Muscle of arm (tissue), 12 donors: ENCODE data around the gene CCNL1. TPM values are rescaled to one million over a fixed set of nuclear protein-coding genes. Genes with fewer than 3 reads are reported as not detected.
"Not testable (repeated sequence)": the region's sequence is repeated elsewhere in the genome, so short reads cannot be mapped to it uniquely, and the experiment has no call there.

Experiments used
- DNase-seq: peaks from one replicate; pipeline ENCODE4 v3.0.0-alpha.2; 2013
- polyA plus RNA-seq, 12 donors: library from polyadenylated mRNA; unstranded; fragments of 120-200 nt; gene quantifications; one replicate each; pipeline ENCODE4 v1.2.1, GENCODE V29; 2013; ENCODE audit not compliant: insufficient read length in 12 of 12

CCNL1 gene
- polyA plus RNA-seq, 12 donors: 60.2 to 188 (median 97.6) TPM; not detected in 1

- peak; percentile 100 for DNase-seq
Observed at GRCh38 chr3:157174649-157175498, 14.9 kb upstream of the CCNL1 start.

- no peak for DNase-seq
Observed at GRCh38 chr3:157174290-157174648, 14.3 kb upstream of the CCNL1 start.

DNA sequence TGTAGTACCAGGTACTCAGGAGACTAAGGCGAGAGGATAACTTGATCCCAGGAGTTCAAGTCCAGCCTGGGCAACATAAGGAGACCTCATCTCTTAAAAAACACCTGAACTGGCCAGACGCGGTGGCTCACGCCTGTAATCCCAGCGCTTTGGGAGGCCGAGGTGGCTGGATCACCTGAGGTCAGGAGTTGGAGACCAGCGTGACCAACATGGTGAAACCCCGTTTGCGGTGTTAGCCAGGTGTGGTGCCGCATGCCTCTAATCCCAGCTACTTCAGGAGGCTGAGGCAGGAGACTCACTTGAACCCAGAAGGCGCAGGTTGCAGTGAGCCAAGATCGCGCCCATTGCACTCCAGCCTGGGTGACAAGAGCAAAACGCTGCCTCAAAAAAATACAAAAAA lies 13.4 kb upstream of the CCNL1 start:
- DNase-seq: not testable (repeated sequence)

DNA sequence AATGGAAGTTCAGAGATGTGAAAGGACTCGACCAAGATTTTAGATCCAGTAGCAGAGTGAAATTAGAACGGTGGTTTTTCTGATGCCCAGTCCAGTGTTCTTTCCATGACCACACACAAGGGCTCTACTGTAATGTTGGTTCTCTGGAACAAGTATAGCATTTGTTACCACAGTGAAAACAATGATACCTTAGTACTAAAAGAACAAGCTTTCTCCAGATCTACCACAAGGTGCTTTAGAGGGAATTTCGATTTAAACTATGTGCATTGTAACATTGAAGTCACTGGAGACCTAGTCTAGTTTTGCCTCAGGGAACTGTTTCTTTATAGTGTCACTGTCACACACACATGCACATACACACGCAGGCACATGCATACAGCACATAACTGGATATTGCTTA lies 12.8 kb upstream of the CCNL1 start:
- DNase-seq: no peak

- no peak for DNase-seq
Observed at GRCh38 chr3:157170861-157171260, 10.9 kb upstream of the CCNL1 start.

DNA sequence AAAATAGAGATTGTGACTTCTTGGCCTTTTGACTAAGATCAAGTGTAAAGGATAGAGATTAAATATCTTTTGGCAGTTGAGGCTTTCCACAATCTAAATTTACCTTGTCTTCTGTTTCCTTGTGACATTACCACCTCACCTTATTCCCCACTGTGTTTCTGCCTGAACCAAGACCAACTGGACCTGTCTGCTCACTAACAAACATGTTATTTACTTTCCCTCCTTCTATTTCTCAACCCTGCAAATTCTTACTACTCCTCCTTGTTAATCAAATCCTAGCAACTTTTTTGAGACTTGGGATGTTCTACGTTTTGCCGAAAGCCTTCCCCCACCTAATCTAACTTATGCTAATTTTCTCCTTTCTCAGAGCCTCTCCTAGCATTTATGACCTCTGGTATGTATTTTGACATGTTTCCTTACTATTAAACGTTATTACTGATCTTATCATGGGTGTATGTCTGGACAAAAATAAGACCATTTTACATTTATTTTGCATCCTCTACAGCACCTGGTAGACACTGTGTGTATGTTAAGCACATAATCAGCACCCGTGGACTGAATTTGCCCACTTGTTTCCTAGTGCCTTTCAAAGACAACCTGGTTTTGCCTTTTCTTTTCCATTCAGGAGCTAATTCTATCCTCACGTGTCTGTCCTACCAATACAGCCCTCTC lies 7.6 kb upstream of the CCNL1 start:
- no peak for DNase-seq

- no peak for DNase-seq
Observed at GRCh38 chr3:157166561-157166960, 6.6 kb upstream of the CCNL1 start.

DNA sequence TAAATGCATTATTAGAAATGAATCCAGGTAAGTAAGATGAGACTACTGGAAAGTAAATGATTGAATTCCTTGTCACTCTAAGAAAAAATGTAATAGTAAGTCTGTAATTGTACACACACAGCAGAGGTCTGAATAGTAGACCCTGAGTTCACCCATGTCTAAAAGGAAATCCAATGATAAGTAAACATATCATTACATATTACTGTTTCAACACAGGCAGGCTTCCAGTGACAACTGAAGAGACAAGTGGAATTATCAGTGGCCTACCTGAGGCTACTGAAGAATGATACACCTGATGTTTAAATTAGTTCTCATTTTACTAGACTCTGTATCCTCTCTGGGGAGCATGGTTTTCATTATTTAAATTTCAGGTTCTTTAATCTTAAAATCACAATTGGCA lies 6.2 kb upstream of the CCNL1 start:
- DNase-seq: no peak

DNA sequence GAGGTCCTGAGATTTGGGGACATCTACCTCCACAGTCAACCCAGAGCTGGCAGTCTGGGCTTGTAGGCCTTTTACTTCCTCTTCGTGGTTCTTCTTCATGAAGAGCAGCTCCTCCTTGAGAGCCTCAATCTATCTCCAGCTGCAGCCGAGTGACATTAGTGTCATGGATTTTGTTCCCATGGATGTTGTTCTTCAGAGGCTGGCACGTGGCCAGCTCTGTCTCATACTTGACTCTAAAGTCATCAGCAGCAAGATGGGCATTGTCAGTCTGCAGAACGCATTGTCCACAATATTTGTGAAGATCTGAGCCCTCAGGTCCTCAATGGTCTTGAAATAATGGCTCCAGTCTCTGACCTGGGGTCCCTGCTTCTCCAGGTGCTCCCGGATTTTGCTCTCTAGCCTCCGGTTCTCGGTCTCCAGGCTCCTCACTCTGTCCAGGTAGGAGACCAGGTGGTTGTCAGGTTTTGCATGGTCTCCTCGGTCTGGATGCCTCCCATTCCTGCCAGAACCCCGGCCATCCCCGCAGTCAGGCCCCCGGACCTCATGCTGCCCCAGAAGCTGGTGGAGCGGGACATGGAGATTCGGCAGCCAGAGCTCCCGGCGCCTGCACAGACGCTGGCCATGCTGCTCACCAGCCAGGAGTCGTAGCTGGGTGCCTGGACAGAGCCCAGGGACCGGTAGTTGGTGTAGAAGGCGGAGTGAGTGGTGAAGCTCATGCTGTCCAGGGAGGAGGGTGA lies 3.4 kb upstream of the CCNL1 start:
- no peak for DNase-seq

- not testable (repeated sequence) for DNase-seq
Observed at GRCh38 chr3:157162620-157163019, 2.7 kb upstream of the CCNL1 start.

GRCh38 chr3:157160658-157161424 lies 894 bp upstream of the CCNL1 start:
- peak; percentile 86 for DNase-seq

DNA sequence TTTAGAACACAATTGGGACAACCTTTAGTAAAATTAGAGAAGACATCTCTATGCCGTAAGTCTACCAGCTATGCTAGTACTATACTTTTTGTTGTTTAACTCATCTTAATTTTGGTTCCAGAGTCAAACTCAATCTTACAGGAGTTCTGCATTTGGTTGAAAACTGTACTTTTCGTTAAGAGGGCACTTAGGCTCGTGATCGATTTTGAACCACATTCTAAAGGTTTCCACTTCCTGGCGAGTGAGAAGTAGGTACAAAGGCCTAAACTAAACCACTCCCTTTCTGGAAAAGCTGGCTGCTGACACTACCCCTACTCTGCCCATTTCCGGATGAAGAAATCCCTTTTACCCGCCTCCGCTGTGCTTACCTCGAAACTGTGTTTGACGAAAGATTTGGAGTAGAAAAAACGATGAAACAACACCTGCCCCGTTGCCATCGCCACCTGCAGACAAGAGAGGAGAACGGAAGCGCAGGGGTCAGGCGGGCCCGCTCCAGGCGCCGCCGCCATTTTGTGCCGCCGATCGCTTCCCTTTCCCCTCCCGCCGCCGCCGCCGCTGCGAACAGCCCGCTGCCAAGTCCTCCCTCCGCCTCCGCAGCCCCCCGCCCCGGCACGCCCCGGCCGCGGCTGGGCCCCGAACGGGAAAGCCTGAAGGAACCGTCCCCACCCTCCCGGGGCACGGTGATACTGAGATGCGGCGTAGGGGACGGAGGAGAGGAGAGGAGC lies 748 bp downstream of the CCNL1 start:
- peak; percentile 55 for DNase-seq

DNA sequence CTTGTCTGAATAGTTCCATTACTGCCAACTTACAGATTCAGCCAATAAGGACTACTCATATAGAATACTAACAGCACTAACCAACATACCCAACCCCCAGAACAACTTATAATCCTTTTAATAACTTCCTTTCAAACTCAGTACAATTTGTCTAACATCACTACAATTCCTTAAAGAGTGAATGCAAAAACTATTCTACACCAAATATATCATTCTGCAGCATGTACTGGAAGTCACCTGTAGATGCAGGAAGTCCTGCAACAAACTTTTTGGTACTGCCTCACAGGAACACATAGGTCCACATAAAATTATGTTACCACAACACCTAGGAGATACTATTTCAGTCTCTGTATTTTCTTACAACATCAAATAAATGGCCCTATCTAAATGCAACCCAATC lies 2.1 kb downstream of the CCNL1 start:
- no peak for DNase-seq

DNA sequence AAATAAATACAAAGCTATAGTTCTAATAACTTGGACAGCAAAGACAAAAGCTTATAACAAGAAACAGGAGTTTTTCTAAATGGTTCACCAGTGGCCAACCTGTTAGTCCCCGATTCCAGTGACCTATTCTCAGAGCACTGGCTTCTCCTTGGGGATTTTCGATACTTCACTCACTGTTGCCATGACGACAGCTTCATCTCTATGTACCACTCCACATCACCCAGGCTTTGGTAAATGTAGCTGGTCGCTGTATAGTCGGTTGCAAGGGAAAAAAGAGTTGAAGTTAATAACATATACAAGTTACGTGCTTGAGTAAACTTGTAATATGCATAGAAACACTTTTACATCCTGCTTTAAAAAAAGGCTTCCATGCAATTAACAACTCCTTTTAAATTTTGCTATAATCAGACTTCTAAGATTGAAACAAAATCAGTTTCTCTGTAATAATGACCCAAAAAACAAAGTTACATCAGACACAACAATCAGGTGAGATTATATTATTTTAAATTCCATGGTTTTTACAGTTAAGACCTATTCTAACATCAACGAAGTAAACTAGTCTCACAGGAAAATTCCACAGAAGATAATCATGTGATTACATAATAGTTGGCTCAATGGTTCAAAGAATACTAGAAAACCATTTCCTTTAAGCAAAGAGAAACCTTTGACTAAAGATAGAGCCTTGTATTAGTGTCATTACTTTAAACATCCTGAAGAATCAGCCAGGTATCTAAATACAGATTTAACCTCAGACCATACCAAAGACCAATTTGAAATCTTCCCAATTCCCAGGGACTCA lies 2.9 kb downstream of the CCNL1 start:
- DNase-seq: no peak

GRCh38 chr3:157155591-157155990 lies 4.4 kb downstream of the CCNL1 start:
- DNase-seq: no peak

- no peak for DNase-seq
Observed at GRCh38 chr3:157154563-157155330, 5.2 kb downstream of the CCNL1 start.

DNA sequence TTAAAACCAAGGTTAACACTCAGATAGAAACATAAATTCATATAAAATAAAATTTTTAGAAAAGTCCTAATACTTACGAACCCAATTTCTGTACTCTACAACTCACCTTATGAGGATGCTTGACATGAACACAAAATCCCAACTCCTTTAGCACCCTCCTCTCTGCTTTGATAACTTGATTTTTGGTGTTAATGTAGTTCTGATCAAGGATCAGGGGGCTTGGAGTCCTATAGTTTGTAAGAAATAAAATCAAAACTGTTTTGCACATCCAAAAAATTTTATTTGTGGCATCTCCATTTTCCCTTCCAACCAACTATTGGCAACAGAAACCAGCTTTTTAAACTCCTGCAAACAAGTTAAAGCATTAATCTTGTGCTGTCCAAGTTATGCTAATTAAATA lies 7.0 kb downstream of the CCNL1 start:
- no peak for DNase-seq

DNA sequence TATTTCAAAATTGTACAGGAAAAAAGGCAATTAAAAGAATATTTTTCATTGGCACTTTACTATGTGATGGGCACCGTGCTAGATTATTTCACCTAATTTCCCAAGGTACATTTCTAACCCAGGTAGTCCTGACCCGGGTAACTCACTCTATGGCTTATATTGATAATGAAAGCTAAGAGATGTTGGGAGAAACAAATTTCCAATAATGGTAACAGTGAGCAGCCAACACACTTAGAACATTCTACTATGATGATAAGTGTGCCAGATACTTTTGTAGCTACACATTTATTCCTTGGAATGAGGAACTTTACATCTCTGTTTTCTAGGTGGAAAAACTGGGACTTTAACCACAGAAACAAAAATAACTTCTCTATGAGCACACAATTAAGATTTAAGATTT lies 7.5 kb downstream of the CCNL1 start:
- no peak for DNase-seq

DNA sequence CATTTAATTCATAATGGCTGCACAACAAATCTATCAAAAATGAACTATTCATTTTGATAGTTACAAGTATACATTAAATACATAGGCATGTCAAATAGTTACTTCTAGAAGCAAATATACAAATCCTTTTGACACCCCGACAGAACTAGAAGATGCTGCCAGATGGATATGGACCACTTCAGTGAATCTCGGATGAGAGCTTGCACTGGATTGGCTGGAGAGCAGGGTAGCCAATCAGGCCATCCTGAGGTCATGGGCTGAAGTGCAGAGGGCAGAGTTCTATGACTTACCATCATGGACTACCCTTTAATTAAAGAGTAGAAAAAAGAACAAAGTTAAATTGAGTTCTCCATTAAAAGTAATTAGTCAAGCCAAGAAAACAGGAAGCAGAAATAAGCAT lies 8.3 kb downstream of the CCNL1 start:
- no peak for DNase-seq

- no peak for DNase-seq
Observed at GRCh38 chr3:157151151-157151550, 8.8 kb downstream of the CCNL1 start.
